Inflammatory macrophage (primary cell): ENCODE measurements around the gene ASCL3.
A peak's percentile ranks its signal among the peaks of the same experiment; 100 is the strongest.
"Not testable (repeated sequence)": the region's sequence is repeated elsewhere in the genome, so short reads cannot be mapped to it uniquely, and the experiment has no call there.

Experiments used
- DNase-seq, 2 donors: peaks; one replicate each; pipeline ENCODE4 v3.0.0-alpha.2; 2020 to 2022

ASCL3 gene

DNA sequence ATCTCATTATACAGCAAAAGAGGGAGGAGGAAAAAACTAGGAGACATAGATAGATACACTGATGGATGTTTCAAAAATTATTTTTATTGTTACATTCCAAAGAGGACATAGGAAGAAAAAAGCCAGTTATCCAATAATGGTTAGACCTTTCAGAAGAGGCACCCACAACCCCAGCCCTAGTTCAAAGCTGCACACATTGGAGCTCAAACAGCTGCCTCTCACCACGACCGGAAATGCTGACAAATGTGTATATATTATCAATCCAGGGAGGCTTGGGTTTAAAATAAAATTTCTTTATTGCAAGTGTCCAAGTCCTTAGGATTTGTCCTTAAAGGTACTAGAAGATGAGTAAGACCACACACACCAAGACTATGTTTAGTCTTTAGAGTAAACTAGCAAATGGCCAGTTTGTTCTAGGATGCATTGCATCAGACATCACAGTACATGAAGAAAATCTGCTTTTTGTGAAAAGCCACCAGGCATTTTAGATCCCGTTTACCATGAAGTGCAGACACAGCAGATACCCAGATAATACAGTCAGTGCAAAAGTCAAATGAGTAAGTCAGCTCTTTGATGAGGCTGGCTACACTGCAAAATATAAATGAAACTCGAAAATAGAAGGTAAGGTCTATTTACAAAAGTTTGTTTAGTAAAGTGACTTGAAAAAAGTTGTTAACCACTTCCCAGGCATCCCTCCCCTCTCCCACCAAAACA lies 4.6 kb upstream of the ASCL3 start:
- DNase-seq, result no peak

DNA sequence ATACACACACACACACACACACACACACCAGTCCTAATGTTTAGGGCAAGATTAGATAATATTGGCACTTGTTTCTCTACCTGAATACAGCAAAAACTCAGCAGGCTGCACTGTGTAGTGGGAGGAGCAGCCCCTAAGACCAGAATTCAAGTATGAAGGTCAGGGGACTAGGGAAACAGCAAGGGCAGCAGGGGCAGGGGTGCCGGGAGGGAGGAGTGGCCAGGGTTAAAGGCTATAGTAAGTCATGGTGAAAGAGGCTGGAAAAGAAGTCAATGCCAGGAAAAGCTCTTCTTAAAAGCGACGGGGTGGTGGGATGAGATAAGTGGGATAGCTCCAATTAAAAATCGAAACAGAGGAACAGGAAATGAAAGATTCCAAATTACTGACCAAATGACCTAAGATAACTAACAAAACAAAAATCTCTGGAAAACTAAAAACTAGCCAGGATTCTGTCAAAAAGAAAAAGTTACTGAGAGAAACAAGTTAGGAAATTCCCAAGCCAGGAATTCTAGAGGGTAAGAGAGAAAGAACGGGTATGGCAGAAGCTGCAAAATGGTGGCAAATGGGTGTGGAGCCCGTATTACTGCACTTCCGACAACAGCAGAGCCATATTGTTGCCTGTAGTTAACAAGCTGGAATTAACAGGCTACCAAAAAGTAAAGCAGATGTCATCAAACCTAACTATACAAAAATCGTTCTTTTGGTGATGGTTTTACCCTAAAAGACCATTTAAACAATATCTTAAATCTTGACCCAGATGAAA lies 1.3 kb downstream of the ASCL3 start:
- no peak for DNase-seq

DNA sequence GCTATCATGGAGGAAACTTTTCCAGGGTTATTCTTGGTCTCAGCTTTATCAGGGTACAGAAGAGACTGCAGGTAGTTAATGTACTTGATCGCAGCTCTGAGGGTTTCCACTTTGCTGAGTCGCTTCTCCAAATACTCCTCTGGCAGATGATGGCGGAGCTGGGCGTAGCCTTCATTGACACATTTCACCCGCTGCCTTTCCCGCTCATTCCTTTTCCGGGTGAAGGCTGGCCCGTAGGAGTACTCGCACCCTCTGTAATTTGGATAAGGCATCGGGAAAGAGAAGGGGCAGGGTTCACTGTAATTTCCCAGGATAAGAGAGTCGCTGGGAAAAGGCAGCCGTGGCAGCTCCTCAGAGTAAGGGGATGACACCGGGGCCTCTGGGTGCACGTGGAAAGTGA lies 5.2 kb downstream of the ASCL3 start:
- no peak for DNase-seq

DNA sequence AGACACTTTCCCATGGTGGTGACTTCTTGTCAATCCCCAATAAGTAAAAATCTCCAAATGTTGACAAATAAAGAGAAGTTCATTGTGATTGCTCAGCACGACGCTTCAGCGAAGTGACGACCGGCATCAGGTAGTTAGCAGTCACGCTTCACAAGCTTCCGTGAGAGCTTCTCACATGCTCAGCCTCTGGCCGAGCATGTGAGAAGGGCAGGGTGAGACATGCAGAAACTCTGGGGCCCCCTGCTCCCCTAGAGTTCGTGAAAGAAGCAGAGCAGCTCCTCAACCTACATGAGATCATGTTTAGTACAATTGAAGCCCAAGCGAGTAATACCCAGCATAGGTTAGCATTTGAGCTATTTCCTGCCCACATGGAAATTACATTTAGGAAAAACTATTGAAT lies 5.7 kb downstream of the ASCL3 start:
- no peak for DNase-seq

DNA sequence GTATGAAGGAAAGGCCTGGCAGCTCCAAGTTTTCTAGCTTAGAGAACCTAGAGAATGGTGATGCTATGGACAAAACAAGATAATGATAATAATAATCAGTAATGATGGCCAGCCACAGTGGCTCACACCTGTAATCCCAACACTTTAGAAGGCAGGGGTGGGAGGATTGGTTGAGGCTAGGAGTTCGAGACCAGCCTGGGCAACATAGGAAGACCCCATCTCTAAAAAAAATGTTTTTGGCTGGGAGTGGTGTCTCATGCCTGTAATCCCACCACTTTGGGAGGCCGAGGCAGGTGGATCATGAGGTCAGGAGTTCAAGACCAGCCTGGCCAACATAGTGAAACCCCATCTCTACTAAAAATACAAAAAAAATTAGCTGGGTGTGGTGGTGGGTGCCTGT lies 7.0 kb downstream of the ASCL3 start:
- DNase-seq, result not testable (repeated sequence)

DNA sequence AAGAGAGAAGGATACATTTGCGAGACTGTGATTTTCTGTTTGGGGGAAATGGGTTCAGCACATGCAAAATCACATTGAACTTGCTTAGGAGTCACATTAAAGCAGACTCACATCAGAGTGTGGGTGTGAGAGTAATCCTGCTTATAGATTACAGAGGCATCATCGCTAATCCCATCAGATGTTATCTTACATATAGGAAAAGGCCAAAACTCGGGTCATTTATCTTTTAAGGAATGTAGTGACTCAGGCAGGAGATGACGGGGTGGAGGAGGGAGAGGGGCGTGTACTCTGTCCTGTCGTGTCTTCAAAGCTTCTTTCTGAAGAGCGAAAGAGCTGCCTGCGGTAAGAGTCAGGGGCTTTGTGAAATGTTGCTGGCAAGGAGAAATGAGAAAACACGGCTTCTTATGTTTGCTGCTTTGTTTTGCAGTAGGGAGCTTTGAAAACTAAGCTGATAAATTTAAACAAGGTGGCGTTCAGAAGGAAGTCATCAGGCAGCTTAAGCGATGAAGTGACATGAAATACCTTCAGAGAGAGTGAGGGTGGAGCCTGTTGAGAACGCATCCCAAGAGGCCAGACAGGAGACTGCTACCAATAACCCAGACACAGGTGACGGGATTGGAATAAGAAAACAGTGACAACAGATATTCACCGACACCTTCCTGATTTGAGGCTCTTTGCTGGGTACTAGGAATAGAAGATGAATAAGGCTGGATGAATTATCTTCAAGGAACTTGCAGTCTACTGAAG lies 7.9 kb downstream of the ASCL3 start:
- DNase-seq, result no peak

DNA sequence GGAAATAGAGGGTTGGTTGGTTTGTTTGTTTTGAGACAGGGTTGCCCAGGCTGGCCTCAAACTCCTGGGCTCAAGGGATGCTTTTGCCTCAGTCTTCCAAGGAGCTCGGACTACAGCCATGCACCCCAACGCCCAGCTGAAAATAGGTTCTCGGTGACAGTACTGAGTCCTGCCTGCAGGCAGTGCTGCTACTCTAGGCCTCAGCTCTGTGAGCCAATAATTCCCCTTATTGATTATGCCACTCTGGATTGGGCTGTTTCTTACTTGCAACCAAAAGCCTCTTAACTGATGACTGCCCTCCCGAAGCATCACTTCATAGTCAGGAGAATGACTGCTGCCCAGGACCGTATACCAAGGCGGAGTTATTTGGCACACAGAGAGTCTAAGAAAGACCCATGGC lies 8.9 kb downstream of the ASCL3 start:
- no peak for DNase-seq

DNA sequence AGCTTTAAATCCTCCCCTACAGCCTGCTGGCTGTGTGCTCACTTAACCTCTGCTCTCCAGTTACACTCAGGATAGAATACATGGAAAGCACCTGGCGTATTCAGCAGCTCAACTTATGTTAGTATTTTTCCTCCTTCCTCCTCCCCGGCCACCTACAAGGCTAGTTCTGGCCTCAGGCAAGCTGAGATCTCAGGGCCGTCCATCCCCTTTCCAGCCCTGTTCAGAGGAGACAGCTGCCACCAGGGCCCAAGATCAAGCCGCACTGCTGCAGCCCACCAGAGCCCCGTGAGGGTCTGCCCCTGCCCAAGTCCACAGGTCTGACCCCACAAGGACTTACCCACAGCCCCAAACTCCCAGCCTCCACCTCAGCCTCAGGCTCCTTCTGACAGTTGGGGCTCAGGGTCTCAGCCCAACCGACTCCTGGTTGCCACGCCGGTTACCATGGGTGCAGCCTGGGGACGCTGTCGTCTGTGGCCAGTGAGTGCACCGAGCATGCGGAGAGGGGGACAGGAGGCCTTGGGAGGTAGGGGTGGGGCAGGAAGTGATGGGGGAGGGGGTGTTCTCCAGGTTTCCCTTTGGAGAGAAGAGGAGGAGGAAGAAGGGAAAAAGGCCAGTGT lies 10.1 kb downstream of the ASCL3 start, which contains the start of gene C11orf16:
Gene C11orf16, minus strand, starts transcription at position 384 of the 617 bp plus-strand sequence. CDS start 639 bp downstream, outside the sequence.
- DNase-seq, result no peak

GRCh38 chr11:8930456-8931175 lies 12.2 kb downstream of the ASCL3 start:
- no peak for DNase-seq

DNA sequence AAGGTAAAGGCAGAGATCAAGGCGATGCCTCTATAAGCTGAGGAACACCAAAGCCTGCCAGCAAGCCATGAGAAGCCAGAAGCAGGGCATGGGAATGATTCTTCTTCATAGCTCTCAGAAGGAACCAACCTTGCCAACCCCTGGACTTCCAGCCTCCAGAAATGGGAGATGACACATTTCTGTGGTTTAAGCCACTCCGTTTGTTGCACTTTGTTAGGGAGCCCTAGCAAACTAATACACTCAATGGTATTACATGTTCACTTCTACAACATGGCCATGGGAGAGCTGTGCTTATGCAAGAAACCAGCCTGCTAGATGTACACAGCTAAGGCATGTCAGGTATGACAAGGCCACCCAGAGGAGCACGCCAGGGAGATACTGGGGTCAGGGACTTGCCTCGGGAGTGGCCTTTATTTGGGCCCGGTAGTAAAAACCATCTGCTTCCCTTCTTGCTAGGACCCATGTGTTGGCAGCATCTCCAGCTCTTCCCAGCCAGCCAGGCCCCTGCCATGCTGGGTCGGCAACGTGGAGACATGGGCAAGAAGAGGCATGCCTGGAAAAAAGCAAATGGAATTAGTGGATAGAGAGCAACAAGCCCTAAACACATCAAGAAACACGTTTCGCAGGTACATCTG lies 13.7 kb downstream of the ASCL3 start:
- no peak for DNase-seq

GRCh38 chr11:8928205-8928604 lies 14.6 kb downstream of the ASCL3 start:
- no peak for DNase-seq

DNA sequence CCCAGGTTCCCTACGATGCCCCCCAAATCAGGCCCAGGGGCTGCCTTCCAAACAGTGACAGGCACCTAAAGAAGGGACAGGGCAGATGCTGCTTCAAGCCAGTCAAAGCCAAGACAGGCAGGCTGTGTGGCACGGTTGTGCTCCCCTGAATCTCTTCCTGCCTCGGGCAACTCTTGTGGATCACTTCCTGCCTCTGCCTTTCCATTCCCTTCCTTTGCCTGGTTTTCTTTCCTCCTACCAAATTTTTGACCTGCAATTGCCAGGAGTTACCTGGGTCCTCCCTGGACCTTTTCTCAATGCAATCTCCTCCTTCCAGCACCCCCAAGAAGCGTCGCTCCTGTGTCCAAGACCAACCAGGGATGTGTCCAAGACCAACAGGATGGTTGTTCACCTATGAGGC lies 15.6 kb downstream of the ASCL3 start:
- no peak for DNase-seq

- no peak for DNase-seq
Measured at GRCh38 chr11:8926236-8926635, 16.6 kb downstream of the ASCL3 start.

DNA sequence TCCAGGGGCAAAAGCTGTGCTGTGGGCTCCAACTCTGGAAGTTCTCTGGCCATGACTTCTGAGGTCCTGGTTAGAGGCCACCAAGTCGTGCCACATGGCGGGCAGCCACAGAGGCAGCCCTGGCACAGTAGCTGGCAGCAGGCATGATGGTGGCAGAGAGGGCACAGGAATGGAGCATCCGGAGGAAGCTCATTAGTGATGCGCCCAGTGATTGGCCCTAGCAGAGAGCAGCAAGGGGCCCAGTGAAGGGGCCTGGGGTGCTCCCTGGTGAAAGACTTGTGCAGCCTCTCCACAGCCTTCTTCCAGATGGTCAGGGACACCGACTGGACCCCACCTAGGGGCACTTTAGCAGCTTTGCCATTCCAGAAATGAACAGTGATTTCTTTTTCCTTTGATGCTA lies 17.1 kb downstream of the ASCL3 start:
- no peak for DNase-seq

GRCh38 chr11:8922691-8923090 lies 20.1 kb downstream of the ASCL3 start:
- DNase-seq, result no peak

- no peak for DNase-seq
Measured at GRCh38 chr11:8917157-8917825, 25.5 kb downstream of the ASCL3 start.

DNA sequence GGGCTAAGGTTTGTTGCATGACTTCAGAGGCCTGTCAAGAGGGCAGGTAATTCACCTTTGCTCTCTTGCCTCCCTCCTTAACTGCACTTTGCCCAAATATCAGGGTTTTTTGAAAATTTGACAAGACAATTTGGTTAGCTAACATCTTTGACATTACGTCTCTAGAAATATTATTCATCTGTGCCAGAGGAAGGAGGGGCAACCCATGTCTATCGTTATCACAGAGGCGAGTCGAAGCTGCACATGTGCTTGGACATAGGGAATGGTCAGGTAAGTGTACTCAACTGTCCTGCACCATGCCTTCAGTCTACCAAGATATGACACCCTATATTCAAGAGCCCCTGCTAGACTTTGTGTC lies 28.2 kb downstream of the ASCL3 start:
- no peak for DNase-seq

DNA sequence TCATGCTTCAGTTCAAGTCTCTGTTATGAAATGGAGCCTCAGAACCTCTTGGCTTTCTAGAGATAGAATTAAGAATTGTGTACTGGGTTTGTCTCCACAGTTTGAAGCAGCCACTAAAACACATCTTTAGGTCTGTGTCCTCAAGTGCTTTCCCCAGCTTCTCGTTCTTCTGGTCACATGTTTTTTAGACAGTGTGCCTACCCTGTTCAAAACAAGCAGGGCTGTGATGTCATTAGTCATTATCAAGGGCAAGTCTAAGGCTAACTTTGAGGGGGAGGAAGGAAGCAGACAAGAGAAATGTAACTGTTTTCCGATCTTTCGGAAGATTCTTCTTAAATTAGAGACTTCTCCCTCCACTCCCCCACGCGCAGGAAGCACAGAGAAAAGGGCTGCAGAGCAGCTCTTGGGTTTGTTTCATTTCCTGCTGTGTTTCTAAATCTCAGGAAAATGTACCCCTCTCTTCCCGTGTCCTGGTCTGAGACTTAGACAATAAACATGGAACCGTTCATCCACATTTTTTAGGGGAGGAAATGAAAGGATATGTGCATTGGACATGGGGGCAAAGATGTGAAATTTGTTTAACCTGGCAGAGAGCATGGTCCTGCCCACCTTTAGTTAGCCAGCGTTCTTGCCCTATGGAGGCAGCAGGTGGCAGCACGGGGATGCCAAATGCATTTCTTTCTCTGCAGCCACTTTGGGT lies 28.7 kb downstream of the ASCL3 start:
- peak; percentile 85 to 86 for DNase-seq

- peak; percentile 94 to 96 for DNase-seq
Measured at GRCh38 chr11:8911029-8911823, 31.6 kb downstream of the ASCL3 start, which contains the start of gene AKIP1. AKIP1 (plus strand) TSS chr11:8911189; CDS start chr11:8911450, 261 bp downstream.

- DNase-seq, result no peak
Measured at GRCh38 chr11:8910649-8911026, 32.2 kb downstream of the ASCL3 start.
